Suprapubic skin (tissue), 4 donors: ENCODE data around the gene CHST11.

Source experiments
- EP300 ChIP-seq: sonication (generic); formaldehyde crosslinking; IDR thresholded peaks from one replicate; pipeline ENCODE4 v1.6.1; 2017; ENCODE audit warnings: antibody characterized with exemption
- POLR2AphosphoS5 ChIP-seq, 3 donors: sonication (generic); formaldehyde crosslinking; IDR thresholded peaks; one replicate each; pipeline ENCODE4 v1.6.1; 2017; ENCODE audit warnings: antibody characterized with exemption in 3 of 3

- no peak for TF ChIP-seq POLR2AphosphoS5 (IDR thresholded peaks at IDR 0.05)
- TF ChIP-seq EP300 = no peak
Observed at GRCh38 chr12:104412681-104413080, 44.1 kb upstream of the CHST11 start.
